Endothelial cell of umbilical vein (primary cell): ENCODE data around the gene TNFRSF12A. TPM values are rescaled to one million over a fixed set of nuclear protein-coding genes. Genes with fewer than 3 reads are reported as not detected.

Experiments
- BruUV-seq: library from RNA; stranded (reverse); fragments of 400-500 nt; replicated peaks from 2 replicates; lab custom pipeline; 2021; lab: Mats Ljungman, UMichigan
- CTCF ChIA-PET: fragments of 300-600, 350-600 bp; sonication (Branson Sonifier 250); formaldehyde crosslinking; loops from one replicate; lab custom pipeline; 2021; ENCODE audit warnings: antibody characterized with exemption, inconsistent platforms; lab: Charles Lee
- POLR2A ChIA-PET: fragments of 300-600, 350-600 bp; sonication (Branson Sonifier 250); formaldehyde crosslinking; loops from one replicate; lab custom pipeline; 2021; ENCODE audit warnings: antibody characterized with exemption, inconsistent platforms; lab: Charles Lee
- DNase-seq: peaks from one replicate; pipeline ENCODE4 v3.0.0-alpha.2; 2011; ENCODE audit warnings: low read depth, low spot score
- FAIRE-seq: peaks from 2 replicates; lab custom pipeline; 2011; peaks lifted over from hg19 to GRCh38; lab: Jason Lieb, UNC
- H2AFZ ChIP-seq: 2 replicates; pipeline ENCODE4 v1.6.0; 2012; ENCODE audit warnings: low read depth, low read length, control low read depth, inconsistent platforms
- H3K27ac ChIP-seq: 2 replicates; pipeline ENCODE4 v1.5.1; 2011; ENCODE audit warnings: low read depth, mild to moderate bottlenecking, control low read depth, low read length, moderate library complexity; ENCODE audit not compliant: insufficient read depth
- H3K27me3 ChIP-seq, 2 experiments: 2 replicates each; pipeline versions ENCODE4 v1.6.0 to v1.6.1; 2011; ENCODE audit warnings: low read length in 2 of 2, mixed read lengths in 1 of 2; ENCODE audit not compliant: control insufficient read depth in 2 of 2, insufficient read depth in 2 of 2
- H3K36me3 ChIP-seq, 2 experiments: 2 replicates in 1 of 2; 3 replicates in 1 of 2; pipeline ENCODE4 v1.5.1; 2011; ENCODE audit warnings: low read length in 2 of 2, mild to moderate bottlenecking in 1 of 2, moderate library complexity in 1 of 2; ENCODE audit not compliant: control insufficient read depth in 2 of 2, insufficient read depth in 2 of 2; ENCODE audit errors: extremely low read depth in 1 of 2
- H3K4me1 ChIP-seq: 3 replicates; pipeline ENCODE4 v1.5.1; 2011; ENCODE audit warnings: mild to moderate bottlenecking, low read length; ENCODE audit not compliant: control insufficient read depth, insufficient read depth; ENCODE audit errors: extremely low read depth
- H3K4me2 ChIP-seq: 2 replicates; pipeline ENCODE4 v1.6.1; 2011; ENCODE audit warnings: low read length, control low read depth, mixed read lengths; ENCODE audit not compliant: insufficient read depth
- H3K4me3 ChIP-seq, 3 experiments: fragments of 200-600 bp in 1 of 3; sonication (generic), shearing (Covaris generic) in 1 of 3; replicated peaks in 1 of 3; 2 replicates each; pipeline ENCODE4 v1.5.1; 2011 to 2016; ENCODE audit warnings: control low read depth in 3 of 3, low read length in 3 of 3, mild to moderate bottlenecking in 2 of 3, inconsistent platforms in 1 of 3, low read depth in 1 of 3, moderate library complexity in 1 of 3; ENCODE audit not compliant: insufficient read depth in 1 of 3
- H3K79me2 ChIP-seq: 2 replicates; pipeline ENCODE4 v1.6.0; 2012; ENCODE audit warnings: low read length, inconsistent platforms; ENCODE audit not compliant: control insufficient read depth, insufficient read depth
- H3K9ac ChIP-seq: replicated peaks from 2 replicates; pipeline ENCODE3; 2011; ENCODE audit warnings: low read length, control low read depth; ENCODE audit not compliant: insufficient read depth; ENCODE audit errors: extremely low read depth
- H3K9me1 ChIP-seq: replicated peaks from 3 replicates; pipeline ENCODE4 v1.6.0; 2011; ENCODE audit warnings: mild to moderate bottlenecking, low read length; ENCODE audit not compliant: control insufficient read depth, insufficient read depth; ENCODE audit errors: extremely low read depth
- H3K9me3 ChIP-seq: replicated peaks from 2 replicates; pipeline ENCODE4 v1.5.1; 2012; ENCODE audit warnings: low read length, inconsistent platforms; ENCODE audit not compliant: control insufficient read depth, insufficient read depth
- H4K20me1 ChIP-seq: replicated peaks from 2 replicates; pipeline ENCODE3; 2011; ENCODE audit warnings: mild to moderate bottlenecking, low read length; ENCODE audit not compliant: control insufficient read depth, insufficient read depth; ENCODE audit errors: extremely low read depth
- GATA2 ChIP-seq: IDR thresholded peaks from 2 replicates; pipeline ENCODE4 v1.7.0; 2011; ENCODE audit warnings: low read depth, mild to moderate bottlenecking, moderate library complexity, mixed read lengths, low read length; ENCODE audit not compliant: insufficient read length, insufficient read depth
- MYC ChIP-seq: IDR thresholded peaks from one replicate; pipeline ENCODE4 v1.6.1; 2011; ENCODE audit warnings: mild to moderate bottlenecking, low read depth, low read length
- POLR2AphosphoS5 ChIP-seq: IDR thresholded peaks from 2 replicates; pipeline ENCODE4 v1.6.1; 2012; ENCODE audit warnings: low read depth, mild to moderate bottlenecking, control low read depth, low read length, moderate library complexity; ENCODE audit not compliant: insufficient read depth
- dilution Hi-C: fragments of 300-500 bp; cut with MboI; formaldehyde crosslinking; loops from one replicate; pipeline ENCODE4 v1.15.0; 2019; ENCODE audit warnings: low sequenced_read_pairs; ENCODE audit not compliant: extremely low pct_ligation_motif_present
- intact Hi-C: fragments of 100-400 bp; cut with micrococcal nuclease; formaldehyde crosslinking; loops from one replicate; pipeline ENCODE4 v1.10.0; 2022
- polyA plus RNA-seq, 4 experiments: library from polyadenylated mRNA; depleted of rRNA in 3 of 4; stranded (reverse) in 3 of 4; unstranded in 1 of 4; fragments of >200 nt; gene quantifications; 2 replicates each; pipeline versions ENCODE4 v1.2.1 to v1.2.3, GENCODE V29; 2011 to 2012; ENCODE audit warnings: missing spikeins in 1 of 4
- total RNA-seq: library from RNA; stranded (reverse); gene quantifications from 2 replicates; pipeline ENCODE4 v1.2.3, GENCODE V29; 2021
- TF ChIP-seq, protein P1 (sequence below), 2 donors: IDR thresholded peaks; 1 replicate in 1 of 2; 2 replicates in 1 of 2; pipeline ENCODE4 v1.5.1; 2011; ENCODE audit warnings: low read length in 2 of 2, mild to moderate bottlenecking in 2 of 2, moderate library complexity in 2 of 2, control low read depth in 1 of 2, inconsistent platforms in 1 of 2, low read depth in 1 of 2; ENCODE audit not compliant: insufficient read depth in 1 of 2; ENCODE audit errors: extremely low read depth in 1 of 2

TNFRSF12A gene
- total and polyA plus RNA-seq, 2 donors (not counting 3 experiments of a cell fraction or from before 2014, with no cell fraction given): 162 to 187 TPM

DNA sequence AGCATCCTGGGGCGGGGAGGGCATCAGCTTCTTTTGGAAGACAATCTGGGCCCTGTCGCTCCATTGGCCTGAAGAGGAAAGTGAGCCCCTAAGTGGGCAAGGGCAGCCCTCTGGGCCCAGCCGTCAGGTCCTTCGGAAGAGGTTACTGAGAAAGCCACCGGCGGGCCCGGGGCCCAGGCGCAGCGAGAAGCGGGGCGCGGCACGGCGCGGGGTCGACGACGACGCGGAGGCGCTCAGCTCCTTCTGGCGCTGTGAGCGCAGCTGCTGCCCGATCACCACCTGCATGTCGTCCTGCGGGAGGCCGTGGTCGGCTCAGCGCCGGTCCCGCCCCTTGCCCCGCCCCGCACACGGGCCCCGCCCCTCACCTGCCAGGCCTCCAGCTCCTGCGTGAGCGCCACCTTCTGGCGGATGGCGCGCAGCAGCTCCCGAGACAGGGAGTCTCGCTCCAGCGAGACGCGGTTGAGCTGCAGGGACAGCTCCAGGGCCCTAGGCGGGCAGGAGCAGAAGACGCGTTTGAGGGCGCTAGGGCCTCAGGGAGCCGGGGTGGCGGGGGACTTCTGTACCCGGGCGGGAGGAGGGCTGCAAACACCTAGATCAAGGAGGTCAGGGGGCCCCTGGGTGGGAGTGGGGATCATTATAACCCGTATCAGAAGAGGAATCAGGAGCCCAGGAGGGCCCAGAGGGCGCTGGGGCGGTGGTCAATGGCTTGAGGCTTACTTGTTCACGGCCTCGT, 8.0 kb downstream of the TNFRSF12A start:
- DNase-seq: peak; percentile 70

More for the DNA sequence above, 8.0 kb downstream of the TNFRSF12A start:
- H3K9ac ChIP-seq: no peak overlapping the region
- H3K27me3 ChIP-seq: peaks cover 28 to 32% of the 10 kb centered on the region in 2 experiments
- no peak overlapping the region for H3K4me3 ChIP-seq
- H3K27ac ChIP-seq: no peak overlapping the region
- no peaks in the 10 kb centered on the region for H3K9me1 ChIP-seq
- dilution Hi-C loops (no loop called here), intact Hi-C loops (loop anchor here (1.0 kb wide), 1 partner anchor 25 kb away; no protein-coding TSS in a partner anchor)
- no TSS peak for BruUV-seq
- ChIA-PET CTCF (interaction anchor here (0.6 to 8.8 kb wide), 22 partner anchors 9 to 143 kb away, joined by 3 to 200 read pairs (median 6); partner anchors contain the start of genes CLDN6, MMP25, PAQR4 and TNFRSF12A), POLR2A (interaction anchor here (0.6 to 1.1 kb wide), 4 partner anchors 8 to 107 kb away, joined by 3 to 6 read pairs (median 5); partner anchors contain the start of genes TNFRSF12A and ZNF213)
- H3K4me1 ChIP-seq: peaks cover 6% of the 10 kb centered on the region
- TF ChIP-seq, protein P1, sequence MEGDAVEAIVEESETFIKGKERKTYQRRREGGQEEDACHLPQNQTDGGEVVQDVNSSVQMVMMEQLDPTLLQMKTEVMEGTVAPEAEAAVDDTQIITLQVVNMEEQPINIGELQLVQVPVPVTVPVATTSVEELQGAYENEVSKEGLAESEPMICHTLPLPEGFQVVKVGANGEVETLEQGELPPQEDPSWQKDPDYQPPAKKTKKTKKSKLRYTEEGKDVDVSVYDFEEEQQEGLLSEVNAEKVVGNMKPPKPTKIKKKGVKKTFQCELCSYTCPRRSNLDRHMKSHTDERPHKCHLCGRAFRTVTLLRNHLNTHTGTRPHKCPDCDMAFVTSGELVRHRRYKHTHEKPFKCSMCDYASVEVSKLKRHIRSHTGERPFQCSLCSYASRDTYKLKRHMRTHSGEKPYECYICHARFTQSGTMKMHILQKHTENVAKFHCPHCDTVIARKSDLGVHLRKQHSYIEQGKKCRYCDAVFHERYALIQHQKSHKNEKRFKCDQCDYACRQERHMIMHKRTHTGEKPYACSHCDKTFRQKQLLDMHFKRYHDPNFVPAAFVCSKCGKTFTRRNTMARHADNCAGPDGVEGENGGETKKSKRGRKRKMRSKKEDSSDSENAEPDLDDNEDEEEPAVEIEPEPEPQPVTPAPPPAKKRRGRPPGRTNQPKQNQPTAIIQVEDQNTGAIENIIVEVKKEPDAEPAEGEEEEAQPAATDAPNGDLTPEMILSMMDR (IDR thresholded peaks at IDR 0.05; ENCODE audit: extremely low read depth in 1 of 2, insufficient read depth in 1 of 2, low read depth in 1 of 2, low read length in 2 of 2): peak; percentile 55 to 94
- TF ChIP-seq MYC (no peak), POLR2AphosphoS5 (peak; percentile 54), GATA2 (no peak)
- no peaks in the 10 kb centered on the region for H3K79me2 ChIP-seq
- no peaks in the 10 kb centered on the region for H4K20me1 ChIP-seq
- no peak overlapping the region for H2AFZ ChIP-seq
- H3K9me3 ChIP-seq: no peaks in the 10 kb centered on the region
- peaks cover 0 to 9% of the 10 kb centered on the region in 2 experiments for H3K36me3 ChIP-seq
- no peak overlapping the region for H3K4me2 ChIP-seq
- FAIRE-seq: peak; percentile 87
